HepG2 (cell line): ENCODE data around the gene SNCAIP. TPM values are rescaled to one million over a fixed set of nuclear protein-coding genes. Genes with fewer than 3 reads are reported as not detected.
A peak's percentile ranks its signal among the peaks of the same experiment; 100 is the strongest.

Experiments used
- ATAC-seq: fragments of 200-7000 bp; cut with Tn5 transposase; 3 replicates; pipeline ENCODE4 v1.9.1; 2020; ENCODE audit warnings: mild to moderate bottlenecking, moderate library complexity
- BruUV-seq: library from RNA; stranded (reverse); fragments of 400-500 nt; replicated peaks from 2 replicates; lab custom pipeline; 2021; lab: Mats Ljungman, UMichigan
- CTCF ChIA-PET: fragments of 300-600 bp; formaldehyde crosslinking; extraction: SDS; loops from one replicate; lab custom pipeline; 2021; ENCODE audit warnings: low total read pairs, inconsistent platforms, low intra/inter-chr PET ratio; lab: Yijun Ruan, JAX
- POLR2A ChIA-PET: fragments of 350-600 bp; sonication (Branson Sonifier 250); formaldehyde crosslinking; loops from one replicate; lab custom pipeline; 2020; ENCODE audit warnings: antibody characterized with exemption, inconsistent platforms; lab: Yijun Ruan, JAX
- DNase-seq: peaks from one replicate; pipeline ENCODE4 v3.0.0-alpha.2; 2015; ENCODE audit warnings: low spot score
- FAIRE-seq: peaks from 3 replicates; lab custom pipeline; 2011; peaks lifted over from hg19 to GRCh38; lab: Jason Lieb, UNC
- H2AFZ ChIP-seq: one replicate; pipeline ENCODE4 v1.6.1; 2011; ENCODE audit warnings: low read length, inconsistent platforms
- H3K27ac ChIP-seq: fragments of 300-600 bp; 3 replicates; pipeline ENCODE4 v1.8.0; 2011; ENCODE audit warnings: mixed run types, mild to moderate bottlenecking, mixed read lengths, low read length, inconsistent platforms; ENCODE audit not compliant: insufficient read depth; ENCODE audit errors: extremely low read length
- H3K27me3 ChIP-seq, 2 experiments: fragments of 200-600 bp in 1 of 2; 2 replicates in 1 of 2; 3 replicates in 1 of 2; pipeline versions ENCODE4 v1.6.0 to v1.8.0; 2011; ENCODE audit warnings: low read length in 2 of 2, mild to moderate bottlenecking in 2 of 2, moderate library complexity in 2 of 2, inconsistent platforms in 1 of 2; ENCODE audit not compliant: insufficient read depth in 2 of 2, control insufficient read depth in 1 of 2
- H3K36me3 ChIP-seq, 2 experiments: fragments of 200-600 bp in 1 of 2; replicated peaks in 1 of 2; 2 replicates in 1 of 2; 3 replicates in 1 of 2; pipeline versions ENCODE4 v1.5.1 to v1.8.0; 2011; ENCODE audit warnings: low read length in 2 of 2, inconsistent platforms in 1 of 2; ENCODE audit not compliant: insufficient read depth in 2 of 2, control insufficient read depth in 1 of 2
- H3K4me1 ChIP-seq: 2 replicates; pipeline ENCODE4 v1.5.1; 2012; ENCODE audit warnings: low read length, inconsistent platforms; ENCODE audit not compliant: insufficient read depth
- H3K4me2 ChIP-seq: 2 replicates; pipeline ENCODE4 v1.6.0; 2011; ENCODE audit warnings: low read depth, low read length, inconsistent platforms
- H3K4me3 ChIP-seq, 3 experiments: fragments of 200-600 bp in 1 of 3; sonication (generic), shearing (Covaris generic) in 1 of 3; replicated peaks in 1 of 3; 2 replicates each; pipeline ENCODE4 v1.5.1; 2011 to 2016; ENCODE audit warnings: low read length in 3 of 3, inconsistent platforms in 2 of 3, low read depth in 2 of 3, mild to moderate bottlenecking in 2 of 3, control low read depth in 1 of 3, mixed read lengths in 1 of 3; ENCODE audit not compliant: insufficient read depth in 1 of 3
- H3K79me2 ChIP-seq: one replicate; pipeline ENCODE4 v1.6.1; 2011; ENCODE audit warnings: low read length, inconsistent platforms; ENCODE audit not compliant: insufficient read depth
- H3K9ac ChIP-seq: 2 replicates; pipeline ENCODE4 v1.6.0; 2011; ENCODE audit warnings: mild to moderate bottlenecking, low read depth, low read length, inconsistent platforms; ENCODE audit not compliant: insufficient read depth
- H3K9me3 ChIP-seq: 2 replicates; pipeline ENCODE4 v1.5.1; 2012; ENCODE audit warnings: mild to moderate bottlenecking, low read length
- H4K20me1 ChIP-seq: 2 replicates; pipeline ENCODE4 v1.6.0; 2011; ENCODE audit warnings: inconsistent platforms, mild to moderate bottlenecking, low read length, moderate library complexity; ENCODE audit not compliant: insufficient read depth
- BCL6 ChIP-seq: IDR thresholded peaks from 2 replicates; pipeline ENCODE4 v1.6.1; 2016; ENCODE audit warnings: missing genetic modification reagents, missing compliant biosample characterization
- DDIT3 ChIP-seq: sonication (generic); formaldehyde crosslinking; IDR thresholded peaks from 2 replicates; pipeline ENCODE4 v1.4.0; 2020; ENCODE audit warnings: mild to moderate bottlenecking, missing genetic modification reagents
- FOXP1 ChIP-seq, 2 experiments: fragments of 450-650 bp in 1 of 2; IDR thresholded peaks; 2 replicates each; pipeline ENCODE4 v1.6.1; 2017 to 2018; ENCODE audit warnings: antibody characterized with exemption in 1 of 2
- GATAD2A ChIP-seq: IDR thresholded peaks from 2 replicates; pipeline ENCODE4 v1.6.1; 2016
- JUNB ChIP-seq: sonication (generic); formaldehyde crosslinking; IDR thresholded peaks from 2 replicates; pipeline ENCODE4 v1.8.0; 2022; ENCODE audit warnings: missing genetic modification reagents, mild to moderate bottlenecking, borderline replicate concordance
- RARA ChIP-seq: IDR thresholded peaks from 2 replicates; pipeline ENCODE4 v1.6.1; 2016; ENCODE audit warnings: missing genetic modification reagents, missing compliant biosample characterization
- ZNF138 ChIP-seq: sonication (generic); formaldehyde crosslinking; IDR thresholded peaks from 2 replicates; pipeline ENCODE4 v1.5.0; 2020; ENCODE audit warnings: mild to moderate bottlenecking, low read depth, missing genetic modification reagents
- ZNF670 ChIP-seq: sonication (generic); formaldehyde crosslinking; IDR thresholded peaks from 2 replicates; pipeline ENCODE4 v1.8.0; 2022; ENCODE audit warnings: mild to moderate bottlenecking, missing genetic modification reagents, borderline replicate concordance
- WGBS: methylation state at CpG from one replicate; pipeline ENCODE4 v1.1.6; 2017; ENCODE audit warnings: low lambda C conversion rate; 5-methylcytosine and 5-hydroxymethylcytosine counted together
- in situ Hi-C: cut with HindIII; loops from 2 replicates; pipeline ENCODE4 v1.10.0; 2017; ENCODE audit warnings: low pct_unique_long_range_greater_than_20kb; ENCODE audit not compliant: extremely low pct_ligation_motif_present
- intact Hi-C: fragments of 100-400 bp; cut with micrococcal nuclease; formaldehyde crosslinking; loops from one replicate; pipeline ENCODE4 v1.10.0; 2022; ENCODE audit not compliant: unreplicated experiment
- polyA plus RNA-seq, 8 experiments: library from polyadenylated mRNA; depleted of rRNA in 3 of 8; stranded (reverse) in 7 of 8; unstranded in 1 of 8; fragments of >200 nt; fragmentation: Illumina TruSeq in 4 of 8; extraction: Trizol in 4 of 8; gene quantifications; 2 replicates each; pipeline versions ENCODE4 v1.2.1 to v1.2.3, GENCODE V29; 2011 to 2016; ENCODE audit warnings: low read depth in 4 of 8, missing spikeins in 1 of 8, mixed read lengths in 1 of 8; ENCODE audit not compliant: insufficient read depth in 1 of 8
- total RNA-seq, 5 experiments: library from RNA; depleted of rRNA; stranded (reverse); fragments of >200 nt; fragmentation: Illumina TruSeq; extraction: Trizol; gene quantifications; 2 replicates each; pipeline ENCODE4 v1.2.3, GENCODE V29; 2016; ENCODE audit warnings: low read depth in 1 of 5
- TF ChIP-seq, protein P1 (sequence below): IDR thresholded peaks from 2 replicates; pipeline ENCODE4 v1.4.0; 2020; ENCODE audit warnings: mild to moderate bottlenecking, missing genetic modification reagents

SNCAIP gene
- total and polyA plus RNA-seq, 2 of the 13 experiments (the other 11 are each of a cell fraction or from before 2014, with no cell fraction given), result not detected

DNA sequence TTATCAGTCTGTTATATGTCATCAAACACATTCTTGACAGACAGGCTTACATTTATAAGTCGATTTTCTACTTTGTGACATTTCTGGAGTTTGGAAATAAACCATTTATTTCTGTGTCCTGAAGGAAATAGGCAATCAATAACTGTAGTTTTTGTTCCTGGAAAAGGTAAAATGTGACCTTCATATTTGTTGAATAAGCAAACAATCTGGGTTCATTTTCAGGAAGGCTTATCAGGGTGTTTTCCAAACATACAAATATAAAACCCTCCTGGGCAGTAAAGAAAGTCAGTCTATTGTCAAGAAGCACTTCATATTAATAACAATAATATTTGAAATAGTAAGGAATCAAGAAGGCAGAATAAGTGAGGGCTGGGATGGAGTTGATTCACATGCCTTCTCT is 195.0 kb downstream of the SNCAIP start:
- Histone ChIP-seq H3K4me3 (no peak overlapping the region), H3K9me3 (no peaks in the 10 kb centered on the region), H3K4me1 (no peaks in the 10 kb centered on the region; the same call in 1 of the 2 replicates), H4K20me1 (no peaks in the 10 kb centered on the region; the same call in 1 of the 2 replicates), H3K4me2 (no peak overlapping the region), H2AFZ (no peak overlapping the region), H3K36me3 (no peaks in the 10 kb centered on the region), H3K27ac (no peak overlapping the region), H3K79me2 (no peaks in the 10 kb centered on the region), H3K9ac (no peak overlapping the region), H3K27me3 (no peaks in the 10 kb centered on the region)
- FAIRE-seq (no peak), DNase-seq (no peak), ATAC-seq (no peak)
- no TSS peak for BruUV-seq
- 0% methylated on average over 1 of the region's 1 CpG for WGBS
- CTCF ChIA-PET, result no interaction called here
- POLR2A ChIA-PET, result interaction anchor here (1.0 kb wide), 1 partner anchor 916 kb away, joined by 3 read pairs; the partner anchor contains the start of gene CEP120
- 0 out of 2 replicates have a peak, but pooled peaks have one; percentile 33 for TF ChIP-seq GATAD2A (CRISPR knock-in tag)
- no peak for TF ChIP-seq ZNF138
- TF ChIP-seq, protein P1, sequence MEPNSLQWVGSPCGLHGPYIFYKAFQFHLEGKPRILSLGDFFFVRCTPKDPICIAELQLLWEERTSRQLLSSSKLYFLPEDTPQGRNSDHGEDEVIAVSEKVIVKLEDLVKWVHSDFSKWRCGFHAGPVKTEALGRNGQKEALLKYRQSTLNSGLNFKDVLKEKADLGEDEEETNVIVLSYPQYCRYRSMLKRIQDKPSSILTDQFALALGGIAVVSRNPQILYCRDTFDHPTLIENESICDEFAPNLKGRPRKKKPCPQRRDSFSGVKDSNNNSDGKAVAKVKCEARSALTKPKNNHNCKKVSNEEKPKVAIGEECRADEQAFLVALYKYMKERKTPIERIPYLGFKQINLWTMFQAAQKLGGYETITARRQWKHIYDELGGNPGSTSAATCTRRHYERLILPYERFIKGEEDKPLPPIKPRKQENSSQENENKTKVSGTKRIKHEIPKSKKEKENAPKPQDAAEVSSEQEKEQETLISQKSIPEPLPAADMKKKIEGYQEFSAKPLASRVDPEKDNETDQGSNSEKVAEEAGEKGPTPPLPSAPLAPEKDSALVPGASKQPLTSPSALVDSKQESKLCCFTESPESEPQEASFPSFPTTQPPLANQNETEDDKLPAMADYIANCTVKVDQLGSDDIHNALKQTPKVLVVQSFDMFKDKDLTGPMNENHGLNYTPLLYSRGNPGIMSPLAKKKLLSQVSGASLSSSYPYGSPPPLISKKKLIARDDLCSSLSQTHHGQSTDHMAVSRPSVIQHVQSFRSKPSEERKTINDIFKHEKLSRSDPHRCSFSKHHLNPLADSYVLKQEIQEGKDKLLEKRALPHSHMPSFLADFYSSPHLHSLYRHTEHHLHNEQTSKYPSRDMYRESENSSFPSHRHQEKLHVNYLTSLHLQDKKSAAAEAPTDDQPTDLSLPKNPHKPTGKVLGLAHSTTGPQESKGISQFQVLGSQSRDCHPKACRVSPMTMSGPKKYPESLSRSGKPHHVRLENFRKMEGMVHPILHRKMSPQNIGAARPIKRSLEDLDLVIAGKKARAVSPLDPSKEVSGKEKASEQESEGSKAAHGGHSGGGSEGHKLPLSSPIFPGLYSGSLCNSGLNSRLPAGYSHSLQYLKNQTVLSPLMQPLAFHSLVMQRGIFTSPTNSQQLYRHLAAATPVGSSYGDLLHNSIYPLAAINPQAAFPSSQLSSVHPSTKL (CRISPR knock-in tag), result peak; percentile 47; the same call in 1 of the 2 replicates
- TF ChIP-seq JUNB (CRISPR knock-in tag), result no peak
- peak; percentile 87 for TF ChIP-seq BCL6 (CRISPR knock-in tag)
- TF ChIP-seq RARA, result 0 out of 2 replicates have a peak, but pooled peaks have one; percentile 7
- no peak for TF ChIP-seq DDIT3 (CRISPR knock-in tag)
- no peak for TF ChIP-seq ZNF670 (CRISPR knock-in tag)
- TF ChIP-seq FOXP1 (IDR thresholded peaks at IDR 0.05), result no peak
- TF ChIP-seq FOXP1 (CRISPR knock-in tag; IDR thresholded peaks at IDR 0.05), result peak; percentile 18; the same call in 1 of the 2 replicates
- in situ Hi-C loops (loop anchor here (25.0 kb wide), 1 partner anchor 1105 kb away; no protein-coding TSS in a partner anchor), intact Hi-C loops (no loop called here)
